ENCODE data around the gene EML4.

Gene EML4

DNA sequence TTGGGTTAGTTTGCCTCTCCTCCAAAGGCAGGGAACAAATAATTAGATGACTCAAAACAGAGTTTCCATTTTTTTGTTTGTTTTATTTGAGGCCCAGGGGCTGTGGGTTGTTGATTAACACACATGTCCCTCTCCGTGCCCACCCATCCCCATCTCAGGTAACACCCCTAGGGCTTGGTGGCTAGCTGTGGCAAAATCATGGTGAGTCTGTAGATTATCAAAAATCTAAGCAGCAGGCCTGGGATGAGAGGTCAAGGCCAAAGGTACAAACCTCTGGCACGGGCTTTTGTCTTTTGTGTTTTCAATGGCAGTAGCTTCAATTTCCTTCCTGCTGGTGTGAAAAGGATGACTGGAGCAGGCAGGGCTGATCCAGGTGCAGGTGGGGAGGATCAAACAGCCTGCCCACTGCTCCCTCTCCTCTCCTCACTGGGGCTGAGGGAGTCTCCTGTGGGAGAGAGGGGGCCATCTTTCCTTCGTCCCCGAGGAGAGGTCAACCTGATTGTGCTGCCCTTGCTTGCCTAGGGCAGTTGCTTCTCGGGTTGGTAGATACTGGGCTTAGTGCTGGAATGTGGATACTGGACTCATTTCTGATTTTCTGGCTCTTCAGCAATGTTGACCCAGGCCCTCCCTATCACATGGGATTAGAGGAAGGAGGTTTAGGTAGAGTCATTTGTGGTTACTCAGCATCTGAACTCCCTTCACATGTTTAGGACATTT is 31.9 kb upstream of the EML4 start:
- no peak for DNase-seq (ENCODE audit: low spot score)

DNA sequence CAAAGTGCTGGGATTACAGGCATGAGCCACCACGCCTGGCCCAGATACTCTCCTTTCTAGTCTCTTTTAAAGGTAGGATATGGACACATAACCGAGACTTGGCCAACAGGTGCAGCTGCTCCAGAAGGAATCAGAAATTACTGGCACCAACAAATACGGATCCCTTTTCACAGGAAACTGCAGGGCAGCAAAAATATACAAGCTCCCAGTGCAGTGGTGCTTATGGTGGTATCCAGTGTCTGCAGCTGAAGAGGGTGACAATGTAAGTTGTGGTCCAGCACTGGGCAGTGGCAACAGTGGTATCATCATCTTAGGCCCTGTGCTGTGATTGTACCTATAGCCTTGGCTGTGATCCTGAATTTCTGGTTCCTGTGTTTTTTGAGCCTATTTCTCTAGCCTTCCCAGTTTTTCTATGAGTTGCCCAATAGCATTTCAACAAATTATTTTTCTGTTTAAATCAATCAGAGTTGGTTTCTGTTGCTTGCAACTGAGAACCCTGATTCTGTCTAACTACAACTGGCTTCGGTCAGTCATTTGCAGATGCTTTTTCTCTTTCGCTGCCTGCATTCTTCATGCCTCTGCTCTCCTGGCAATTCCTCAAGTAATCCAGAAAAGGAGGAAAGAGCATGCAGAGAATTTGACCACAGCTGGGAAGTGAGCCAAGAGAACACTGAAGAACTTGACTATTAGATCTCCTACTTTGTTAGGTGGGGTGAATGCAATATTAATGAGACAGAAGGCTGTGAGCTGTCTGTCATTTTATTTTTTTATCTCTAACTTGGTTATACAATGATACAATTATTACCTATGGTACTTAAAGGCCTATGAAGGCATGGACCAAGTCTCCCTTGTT is 30.8 kb upstream of the EML4 start:
- DNase-seq (ENCODE audit: low spot score): peak; percentile 59

GRCh38 chr2:42139101-42139500 is 30.1 kb upstream of the EML4 start:
- DNase-seq (ENCODE audit: low spot score): no peak

DNA sequence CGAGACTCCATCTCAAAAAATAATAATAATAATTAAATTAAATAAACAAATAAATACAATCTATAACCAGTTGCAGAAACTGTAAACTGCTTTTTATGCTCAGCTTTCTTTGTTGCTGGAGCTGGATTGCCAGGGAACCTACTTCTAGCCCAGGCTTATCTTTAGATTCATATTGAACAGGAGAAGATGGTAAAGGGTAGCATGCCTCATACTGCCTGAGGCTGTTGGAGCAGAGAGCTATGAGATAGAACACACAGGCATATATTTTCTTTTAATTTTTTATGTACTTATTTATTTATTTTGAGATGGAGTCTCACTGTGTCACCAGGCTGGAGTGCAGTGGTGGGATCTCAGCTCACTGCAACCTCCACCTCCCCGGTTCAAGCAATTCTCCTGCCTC is 28.7 kb upstream of the EML4 start:
- no peak for DNase-seq (ENCODE audit: low spot score)

DNA sequence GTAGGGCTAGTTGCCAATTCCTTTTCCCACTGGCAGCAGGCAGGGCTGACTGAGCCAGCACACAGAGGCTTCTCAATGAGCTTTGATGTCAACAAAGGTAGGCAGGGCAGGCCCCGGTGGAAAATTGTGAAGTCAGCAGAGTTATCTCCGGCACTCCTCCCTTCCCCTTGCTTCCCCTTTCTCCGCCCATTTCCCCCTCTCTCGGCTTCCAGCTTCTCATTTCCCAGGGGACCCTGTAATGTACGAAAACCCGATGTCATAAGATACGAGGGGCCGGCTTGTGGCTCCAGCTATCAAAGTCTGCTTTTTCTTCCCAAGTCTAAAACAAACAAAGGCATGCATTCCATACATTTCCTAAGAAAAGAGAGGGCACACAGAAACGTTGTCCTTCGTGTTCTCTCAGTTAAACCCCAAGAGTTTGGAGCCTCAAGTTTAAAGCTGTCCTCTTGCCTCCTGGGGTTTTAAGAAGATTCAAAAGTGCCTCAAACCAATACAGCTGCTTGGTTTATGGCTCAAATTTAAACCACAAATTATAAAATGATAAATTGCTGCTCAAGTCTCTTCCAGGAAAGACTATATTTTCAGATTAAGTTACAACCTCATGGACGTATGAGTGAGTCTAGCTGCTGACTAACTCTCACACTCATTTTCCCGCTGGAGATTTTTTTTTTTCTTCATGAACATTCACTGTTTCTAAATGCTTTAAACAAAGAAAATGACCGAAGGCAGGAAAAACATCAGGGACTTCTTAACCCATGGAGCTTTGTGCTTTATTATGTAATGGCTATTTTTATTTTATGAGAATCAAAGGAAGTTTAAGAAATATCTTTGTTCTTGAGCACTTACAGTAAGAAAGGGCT is 27.2 kb upstream of the EML4 start:
- peak; percentile 48 for DNase-seq (ENCODE audit: low spot score)

DNA sequence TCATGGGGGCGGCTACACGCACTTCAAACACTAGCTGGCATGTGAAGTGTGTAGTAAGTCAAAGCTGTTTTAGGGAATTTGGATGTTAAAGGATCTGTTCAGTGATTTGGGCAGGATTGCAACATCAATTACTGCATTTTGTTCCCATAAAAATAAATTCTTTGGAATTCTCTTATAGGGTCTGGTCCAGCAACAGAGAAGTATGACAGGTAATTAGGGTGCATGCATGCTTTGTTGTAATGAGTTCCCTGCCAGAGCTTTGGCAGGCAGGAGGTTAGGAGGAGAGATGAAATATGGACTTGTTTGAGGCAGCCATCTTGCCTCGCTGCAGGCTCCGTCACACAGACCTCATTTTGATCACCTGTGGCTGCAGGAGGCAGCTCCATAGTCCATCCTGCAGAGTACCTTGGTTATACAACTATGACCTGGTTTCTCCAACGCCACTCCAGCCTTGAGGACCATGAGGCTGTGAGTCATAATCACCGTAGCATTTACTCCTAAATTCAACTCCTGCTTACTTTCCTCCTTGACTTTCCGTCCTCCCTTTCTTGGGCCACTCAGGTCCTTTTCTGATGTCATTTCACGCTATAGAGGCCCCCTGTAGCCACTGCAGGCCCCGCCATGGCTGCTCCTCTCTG is 26.5 kb upstream of the EML4 start:
- no peak for DNase-seq (ENCODE audit: low spot score)

GRCh38 chr2:42147641-42148274 is 21.4 kb upstream of the EML4 start:
- DNase-seq (ENCODE audit: low spot score): no peak

DNA sequence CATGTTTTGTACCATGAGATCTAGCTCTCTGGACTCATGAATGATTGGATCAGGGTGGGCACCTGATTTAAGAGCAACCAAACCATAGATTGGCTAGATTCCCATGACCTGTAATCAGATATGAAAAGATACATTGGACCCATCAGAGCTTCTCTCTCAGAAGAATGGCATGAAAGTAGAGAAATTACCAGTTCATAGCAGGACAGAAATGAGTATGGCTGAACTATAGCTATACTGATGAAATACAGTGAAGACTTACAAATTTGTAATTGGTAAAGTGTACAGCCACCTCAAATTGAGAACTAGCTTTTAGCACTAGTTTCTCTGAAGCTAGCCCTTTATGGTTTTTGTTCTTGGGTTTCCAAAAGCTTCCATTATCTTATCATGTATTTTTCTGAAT is 19.0 kb upstream of the EML4 start:
- DNase-seq (ENCODE audit: low spot score): no peak

DNA sequence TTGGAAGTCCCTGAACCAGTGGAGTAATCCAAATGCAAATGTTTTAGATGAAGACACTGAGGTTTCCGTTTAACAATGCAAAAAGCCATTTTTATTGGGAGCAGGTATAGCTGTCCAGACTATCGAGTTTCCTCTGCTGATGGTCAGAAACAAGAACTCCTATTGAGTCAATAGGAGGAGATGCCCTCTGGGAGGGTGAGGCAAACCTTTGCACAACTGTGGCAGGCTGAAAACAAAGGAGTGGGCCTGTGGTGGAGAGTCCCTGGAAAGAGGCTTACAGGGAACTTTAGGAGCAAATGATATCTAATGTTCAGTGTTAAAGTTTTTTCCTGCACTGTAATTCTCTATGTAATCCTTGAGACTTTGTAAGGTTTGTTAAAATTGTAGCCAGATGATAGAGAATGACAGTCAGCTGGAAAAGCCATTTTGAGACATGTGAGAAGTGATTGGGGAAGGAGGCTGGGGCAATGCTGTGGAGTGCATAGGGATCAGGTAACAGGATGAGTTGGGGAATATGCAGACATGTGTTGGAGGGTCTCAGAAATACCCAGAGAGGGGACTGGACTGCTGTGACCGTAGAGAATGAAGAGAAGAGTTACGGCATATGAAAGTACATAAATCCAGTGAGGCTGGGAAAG is 15.1 kb upstream of the EML4 start:
- no peak for DNase-seq (ENCODE audit: low spot score)

DNA sequence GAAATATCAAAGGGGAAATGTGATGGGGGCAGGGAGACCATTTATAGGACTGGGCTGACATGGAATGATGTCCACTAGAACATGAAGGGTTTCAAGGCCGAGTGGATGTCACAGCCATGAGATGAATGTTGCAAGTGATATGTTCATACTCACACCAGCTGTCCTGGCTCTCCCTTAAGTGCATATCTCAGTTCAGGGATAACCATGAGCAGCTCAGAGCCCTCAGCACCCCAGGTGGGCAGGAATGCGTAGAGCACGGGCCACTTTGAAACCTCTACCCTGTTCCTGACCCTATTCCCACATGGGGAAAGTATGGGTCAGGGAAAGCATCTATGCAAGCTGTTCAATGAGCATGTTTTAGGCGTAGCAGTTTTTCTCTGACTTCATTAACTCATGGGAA is 12.4 kb upstream of the EML4 start:
- DNase-seq (ENCODE audit: low spot score): no peak

DNA sequence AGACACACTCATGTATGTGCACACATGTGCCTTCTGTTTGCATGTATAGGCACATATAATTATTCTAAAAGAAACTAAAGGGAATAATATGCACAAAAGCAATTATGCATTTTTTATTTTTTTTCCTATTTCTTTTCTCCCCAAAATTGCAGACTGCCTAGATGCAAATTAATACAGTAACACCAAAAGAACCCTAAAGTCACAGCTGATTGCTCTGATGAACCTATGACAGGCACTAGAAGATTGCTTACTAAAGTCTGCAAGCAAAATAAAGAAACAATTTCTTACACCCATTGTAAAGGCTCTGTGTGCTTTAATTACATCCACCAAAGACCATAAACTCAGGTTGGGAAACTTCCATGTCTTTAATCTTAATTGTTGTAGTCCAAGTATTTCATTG is 7.7 kb upstream of the EML4 start:
- DNase-seq (ENCODE audit: low spot score): no peak

- no peak for DNase-seq (ENCODE audit: low spot score)
Measured at GRCh38 chr2:42163444-42164045, 5.6 kb upstream of the EML4 start.

DNA sequence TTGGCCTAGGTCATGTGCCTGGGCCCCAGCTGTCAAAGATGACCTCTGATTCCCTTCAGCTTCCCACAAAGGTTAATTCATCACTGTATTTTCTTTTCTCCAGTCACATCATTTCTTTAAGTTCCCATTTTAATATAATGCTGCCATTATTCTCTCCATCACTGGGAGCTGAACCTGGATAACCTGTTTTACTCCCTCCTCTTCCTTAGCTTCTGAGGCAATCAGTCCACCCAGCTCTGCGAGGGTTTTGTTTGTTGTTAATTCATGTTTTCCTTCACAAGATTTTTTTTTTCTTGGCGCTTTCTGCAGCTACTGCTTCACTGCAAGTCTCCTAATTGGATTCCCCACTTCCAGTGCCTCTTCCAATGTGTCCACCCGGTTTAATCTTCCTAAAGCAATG is 5.1 kb upstream of the EML4 start:
- DNase-seq (ENCODE audit: low spot score): no peak

DNA sequence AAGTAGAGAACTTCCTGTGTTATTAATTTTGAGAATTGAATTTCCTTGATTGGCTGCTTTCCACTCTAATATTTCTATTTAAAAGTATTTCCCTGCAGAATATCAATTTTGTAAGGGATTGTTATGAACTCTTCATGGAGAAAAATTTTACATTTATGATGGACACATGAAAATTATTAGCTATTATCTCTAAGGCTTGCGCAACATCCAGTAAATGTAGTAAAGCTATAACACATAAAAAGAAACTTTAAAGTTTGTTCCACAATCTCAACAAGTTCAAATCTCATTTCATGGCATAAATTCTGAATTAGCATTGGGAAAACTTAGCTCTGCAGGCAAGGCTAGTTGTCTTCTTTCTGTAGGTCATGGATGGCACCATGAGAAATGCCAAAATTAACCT is 4.2 kb upstream of the EML4 start:
- DNase-seq (ENCODE audit: low spot score): no peak

DNA sequence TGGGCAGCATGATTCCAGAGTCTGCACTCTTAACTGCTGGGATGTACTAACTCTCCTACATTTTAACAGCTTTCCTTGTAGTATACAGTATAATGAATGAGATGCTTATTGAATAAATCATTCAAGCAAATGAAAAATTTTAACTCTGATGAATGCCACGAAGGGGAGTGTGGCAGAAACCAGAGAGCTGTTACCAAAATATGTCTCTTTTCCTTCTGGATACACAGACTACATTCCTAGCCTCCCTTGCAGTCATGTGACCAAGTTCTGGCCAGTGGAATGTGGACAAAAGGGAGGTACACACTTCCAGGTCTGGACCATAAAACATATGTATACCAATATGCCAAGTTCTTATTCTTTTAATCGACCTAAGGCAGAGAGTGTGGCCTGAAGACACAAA is 1.7 kb upstream of the EML4 start:
- DNase-seq (ENCODE audit: low spot score): no peak

DNA sequence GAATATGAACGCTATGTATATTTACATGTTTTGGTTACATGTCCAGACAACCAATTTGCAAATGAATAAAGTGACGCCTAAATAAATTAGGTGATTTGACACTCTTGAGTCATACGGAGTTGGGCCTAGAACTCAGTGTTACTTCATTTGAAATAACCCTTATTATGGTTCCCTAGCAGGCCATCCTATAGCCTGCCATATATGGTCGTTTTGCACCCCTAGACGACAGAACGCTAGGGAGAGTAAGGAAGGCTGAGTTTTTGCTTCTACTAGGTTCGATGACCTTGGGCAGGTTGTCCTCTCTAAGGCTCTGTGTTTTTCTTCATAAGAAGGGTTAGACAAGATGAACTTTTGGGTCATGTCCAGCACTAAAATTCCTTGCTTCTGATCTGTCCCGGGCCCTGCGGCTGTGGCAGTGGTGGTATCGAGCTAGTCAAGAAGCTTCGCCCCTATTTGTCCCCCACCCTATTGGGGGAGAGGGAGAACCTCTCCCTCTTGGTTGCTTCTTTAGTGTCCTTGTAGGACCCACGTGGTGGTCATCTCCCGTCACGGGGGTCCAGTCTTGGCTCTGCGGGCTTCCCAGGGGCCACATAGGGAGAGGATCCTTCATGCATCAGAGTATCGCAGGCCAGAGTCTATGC is 574 bp upstream of the EML4 start:
- no peak for DNase-seq (ENCODE audit: low spot score)

DNA sequence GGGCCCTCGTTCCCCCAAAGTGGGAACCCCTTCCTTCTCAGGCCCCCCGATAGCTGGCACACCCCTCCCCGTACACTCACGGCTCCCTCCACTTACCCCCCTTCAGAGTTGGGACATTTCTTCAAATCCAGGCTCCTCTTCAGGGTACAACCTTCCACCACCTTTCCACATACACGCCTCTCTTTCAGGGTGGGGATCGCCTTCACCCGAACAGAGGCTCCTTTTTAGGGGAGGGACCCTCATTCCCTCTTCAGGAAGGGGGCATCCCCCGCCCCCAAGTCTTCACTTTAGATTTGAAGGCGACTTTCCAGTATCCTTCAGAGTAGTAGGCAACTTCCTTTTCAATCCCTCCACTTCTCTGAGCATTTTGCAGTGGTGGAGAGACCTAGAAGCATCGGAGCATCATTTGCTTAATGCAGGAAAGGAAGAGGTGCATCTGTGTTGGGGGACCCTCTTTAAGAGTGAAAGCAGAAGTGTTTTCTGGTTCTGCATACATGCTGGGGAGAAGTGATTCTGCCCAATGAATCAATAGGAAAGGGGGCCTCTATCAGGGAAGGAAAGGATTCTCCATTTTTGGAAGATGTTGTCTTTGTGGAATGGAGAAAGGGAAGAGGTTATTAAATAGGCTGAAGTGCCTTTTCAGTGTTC is 845 bp downstream of the EML4 start:
- no peak for DNase-seq (ENCODE audit: low spot score)

DNA sequence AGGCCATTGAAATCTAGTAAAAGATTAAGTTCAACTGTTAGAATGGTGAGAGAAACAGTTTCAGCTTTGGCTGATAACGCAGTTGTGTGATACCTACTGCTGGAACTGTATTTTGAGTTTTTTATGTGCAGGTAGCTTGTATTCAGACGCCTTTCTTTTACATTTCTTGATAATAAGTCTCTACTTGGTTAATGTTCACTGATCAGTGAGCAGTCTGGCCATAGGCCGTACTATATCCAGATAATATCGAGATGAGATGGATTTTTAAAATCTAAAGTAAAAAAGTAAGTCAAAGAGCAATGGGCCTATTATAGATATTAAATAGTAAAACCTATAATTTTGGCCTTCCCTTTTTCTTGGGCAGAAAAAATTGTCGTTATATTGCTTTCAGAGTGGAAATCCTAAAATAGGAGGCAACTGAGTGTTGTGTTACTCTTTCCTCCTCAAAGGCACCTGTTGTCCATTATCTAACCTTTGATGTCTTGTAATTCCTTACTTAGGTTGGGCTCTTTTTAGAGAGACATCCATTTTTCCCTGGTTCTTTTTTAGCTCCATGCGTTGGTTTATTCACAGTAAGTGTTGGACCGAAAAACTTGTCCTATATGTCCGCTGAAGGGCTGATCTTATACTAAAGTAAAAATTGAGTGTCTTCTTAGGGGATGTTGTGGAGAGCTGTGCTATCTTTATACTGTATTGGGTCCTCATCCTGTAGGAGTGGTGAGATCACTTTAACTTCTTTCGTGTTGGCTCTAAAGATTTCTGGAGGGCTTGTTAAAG is 1.7 kb downstream of the EML4 start:
- no peak for DNase-seq (ENCODE audit: low spot score)

- no peak for DNase-seq (ENCODE audit: low spot score)
Measured at GRCh38 chr2:42171396-42171980, 2.3 kb downstream of the EML4 start.
